ENCODE measurements around the gene PRIMA1.

GRCh38 chr14:93706360-93706955 lies 81.8 kb downstream of the PRIMA1 start:
- no peak for TF ChIP-seq MLX (CRISPR knock-in tag; conservative IDR thresholded peaks at IDR 0.05)
- TF ChIP-seq ZNF76 (CRISPR knock-in tag; IDR thresholded peaks at IDR 0.05; ENCODE audit: borderline replicate concordance): no peak
- no peak for TF ChIP-seq ATF3 (IDR thresholded peaks at IDR 0.05)
- no peak for TF ChIP-seq ATF3 (CRISPR knock-in tag; conservative IDR thresholded peaks at IDR 0.05)
- no peak for TF ChIP-seq ZNF23 (CRISPR knock-in tag; IDR thresholded peaks at IDR 0.05)
- TF ChIP-seq PATZ1 (CRISPR knock-in tag; IDR thresholded peaks at IDR 0.05; ENCODE audit: borderline replicate concordance): no peak
- TF ChIP-seq USF2 (CRISPR knock-in tag; IDR thresholded peaks at IDR 0.05): no peak
- no peak for TF ChIP-seq ZNF24 (IDR thresholded peaks at IDR 0.05)
- TF ChIP-seq ZNF384 (IDR thresholded peaks at IDR 0.05; ENCODE audit: low read depth, low read length): no peak
- no peak for TF ChIP-seq POLR2A (conservative IDR thresholded peaks at IDR 0.05)
- TF ChIP-seq CTCF (IDR thresholded peaks at IDR 0.05 in 2 of 3, conservative IDR thresholded peaks at IDR 0.05 in 1 of 3; ENCODE audit: insufficient read depth in 2 of 3, low read depth in 1 of 3, low read length in 3 of 3): no peak
- TF ChIP-seq MAX (CRISPR knock-in tag; IDR thresholded peaks at IDR 0.05): no peak
- no peak for TF ChIP-seq E2F6 (IDR thresholded peaks at IDR 0.05; ENCODE audit: borderline replicate concordance in 1 of 2, extremely low read depth in 1 of 2, insufficient read depth in 1 of 2, insufficient read length in 1 of 2, low read depth in 1 of 2, low read length in 1 of 2, poor library complexity in 1 of 2, severe bottlenecking in 1 of 2)
- no peak for TF ChIP-seq MTA1 (IDR thresholded peaks at IDR 0.05; ENCODE audit: borderline replicate concordance)
